Neuronal stem cell (in vitro differentiated cells): Measurements from ENCODE around the gene CHST15.

Experiments used
- DNase-seq: peaks from one replicate; pipeline ENCODE4 v3.0.0-alpha.2; 2013; ENCODE audit warnings: low spot score
- H2AFZ ChIP-seq: one replicate; pipeline ENCODE4 v1.6.1; 2013; ENCODE audit warnings: mild to moderate bottlenecking, low read length, inconsistent platforms
- H2AK5ac ChIP-seq: 2 replicates; pipeline ENCODE4 v1.6.1; 2013; ENCODE audit warnings: low read depth, mild to moderate bottlenecking, inconsistent platforms, low read length, moderate library complexity, mixed read lengths
- H2BK120ac ChIP-seq: 2 replicates; pipeline ENCODE4 v1.6.1; 2013; ENCODE audit warnings: low read depth, mild to moderate bottlenecking, inconsistent platforms, low read length, moderate library complexity, mixed read lengths
- H2BK12ac ChIP-seq: one replicate; pipeline ENCODE4 v1.6.1; 2013; ENCODE audit warnings: low read length, inconsistent platforms
- H2BK15ac ChIP-seq: 2 replicates; pipeline ENCODE4 v1.6.1; 2013; ENCODE audit warnings: mild to moderate bottlenecking, low read length, inconsistent platforms, mixed read lengths
- H2BK5ac ChIP-seq: one replicate; pipeline ENCODE4 v1.6.1; 2013; ENCODE audit warnings: inconsistent platforms, mild to moderate bottlenecking, low read length, moderate library complexity
- H3K14ac ChIP-seq: one replicate; pipeline ENCODE4 v1.6.1; 2013; ENCODE audit warnings: low read length, inconsistent platforms
- H3K18ac ChIP-seq: 2 replicates; pipeline ENCODE4 v1.6.1; 2013; ENCODE audit warnings: low read length, inconsistent platforms
- H3K23ac ChIP-seq: 2 replicates; pipeline ENCODE4 v1.6.1; 2013; ENCODE audit warnings: low read depth, mild to moderate bottlenecking, mixed read lengths, low read length, inconsistent platforms; ENCODE audit not compliant: poor library complexity
- H3K27ac ChIP-seq: replicated peaks from 3 replicates; pipeline ENCODE4 v1.5.1; 2013; ENCODE audit warnings: low read length, inconsistent platforms
- H3K27me3 ChIP-seq, 3 experiments: 2 replicates each; pipeline ENCODE4 v1.6.1; 2013; ENCODE audit warnings: low read length in 3 of 3, mild to moderate bottlenecking in 2 of 3, inconsistent platforms in 1 of 3, low read depth in 1 of 3, mixed read lengths in 1 of 3, moderate library complexity in 1 of 3; ENCODE audit not compliant: control insufficient read depth in 3 of 3, insufficient read depth in 3 of 3
- H3K36me3 ChIP-seq, 2 donors: replicated peaks in 1 of 2; 2 replicates each; pipeline ENCODE4 v1.6.1; 2013; ENCODE audit warnings: low read length in 2 of 2; ENCODE audit not compliant: control insufficient read depth in 2 of 2, insufficient read depth in 2 of 2
- H3K4ac ChIP-seq: 2 replicates; pipeline ENCODE4 v1.6.1; 2013; ENCODE audit warnings: inconsistent platforms, mild to moderate bottlenecking, low read length, moderate library complexity
- H3K4me1 ChIP-seq, 2 donors: 1 replicate in 1 of 2; 2 replicates in 1 of 2; pipeline ENCODE4 v1.6.1; 2013; ENCODE audit warnings: low read length in 2 of 2, low read depth in 1 of 2; ENCODE audit not compliant: control insufficient read depth in 2 of 2, insufficient read depth in 1 of 2
- H3K4me2 ChIP-seq: one replicate; pipeline ENCODE4 v1.6.1; 2013; ENCODE audit warnings: mild to moderate bottlenecking, low read length, inconsistent platforms; ENCODE audit not compliant: insufficient read depth, poor library complexity, severe bottlenecking
- H3K4me3 ChIP-seq, 2 donors: 2 replicates each; pipeline ENCODE4 v1.5.1; 2013; ENCODE audit warnings: low read length in 2 of 2, mild to moderate bottlenecking in 2 of 2, inconsistent platforms in 1 of 2, moderate library complexity in 1 of 2
- H3K79me1 ChIP-seq: one replicate; pipeline ENCODE4 v1.6.1; 2013; ENCODE audit warnings: low read depth, mild to moderate bottlenecking, inconsistent platforms, low read length, moderate library complexity
- H3K9ac ChIP-seq: one replicate; pipeline ENCODE4 v1.6.1; 2013; ENCODE audit warnings: mild to moderate bottlenecking, low read depth, low read length, inconsistent platforms; ENCODE audit not compliant: poor library complexity
- H3K9me3 ChIP-seq, 2 donors: replicated peaks in 1 of 2; 2 replicates each; pipeline versions ENCODE3 to v1.6.1; 2013; ENCODE audit warnings: low read length in 2 of 2, mild to moderate bottlenecking in 2 of 2, inconsistent platforms in 1 of 2, low read depth in 1 of 2, mixed read lengths in 1 of 2, moderate library complexity in 1 of 2; ENCODE audit not compliant: control insufficient read depth in 2 of 2, insufficient read depth in 1 of 2
- H4K8ac ChIP-seq: one replicate; pipeline ENCODE4 v1.6.1; 2013; ENCODE audit warnings: low read depth, mild to moderate bottlenecking, inconsistent platforms, low read length, moderate library complexity
- H4K91ac ChIP-seq: one replicate; pipeline ENCODE4 v1.6.1; 2013; ENCODE audit warnings: low read length, low read depth, mild to moderate bottlenecking, inconsistent platforms; ENCODE audit not compliant: poor library complexity
- WGBS, 2 donors: extraction: QIAGEN DNeasy Blood & Tissue Kit; methylation state at CpG; one replicate each; pipeline ENCODE4 v1.1.7; 2013; ENCODE audit warnings: missing lambda C conversion rate in 2 of 2, mixed read lengths in 1 of 2; ENCODE audit not compliant: insufficient read length in 2 of 2, insufficient replicate concordance in 1 of 2; ENCODE audit errors: extremely low coverage in 2 of 2; 5-methylcytosine and 5-hydroxymethylcytosine counted together

Gene CHST15

GRCh38 chr10:123974406-123974805 is 119.0 kb downstream of the CHST15 start:
- H2AK5ac ChIP-seq: no peak overlapping the region
- no peak overlapping the region for H2BK5ac ChIP-seq
- no peak overlapping the region for H2BK15ac ChIP-seq
- H3K27me3 ChIP-seq: peaks cover 6 to 48% (median 31%) of the 10 kb centered on the region in 3 experiments
- no peak overlapping the region for H3K4me2 ChIP-seq
- WGBS, 2 donors: no CpG with 5 or more reads among the region's 4 CpGs
- H2AFZ ChIP-seq: no peak overlapping the region
- no peaks in the 10 kb centered on the region for H3K36me3 ChIP-seq
- H3K14ac ChIP-seq: no peak overlapping the region
- DNase-seq: no peak
- no peak overlapping the region for H4K8ac ChIP-seq
- no peak overlapping the region for H3K27ac ChIP-seq
- H4K91ac ChIP-seq: no peak overlapping the region
- H3K9me3 ChIP-seq: peaks cover 0 to 3% of the 10 kb centered on the region in 2 donors
- H3K4ac ChIP-seq: no peak overlapping the region
- no peak overlapping the region for H3K9ac ChIP-seq
- no peak overlapping the region for H2BK12ac ChIP-seq
- peaks cover 0 to 5% of the 10 kb centered on the region in 2 donors for H3K4me1 ChIP-seq
- no peak overlapping the region for H3K23ac ChIP-seq
- peak overlapping the region in 1 of 2 donors; percentile 38 for H3K4me3 ChIP-seq
- H3K79me1 ChIP-seq: no peaks in the 10 kb centered on the region
- H2BK120ac ChIP-seq: no peak overlapping the region
- no peak overlapping the region for H3K18ac ChIP-seq

- H2BK12ac ChIP-seq: no peak overlapping the region
- H4K91ac ChIP-seq: no peak overlapping the region
- H3K9me3 ChIP-seq: peaks cover 0 to 3% of the 10 kb centered on the region in 2 donors
- H4K8ac ChIP-seq: no peak overlapping the region
- H3K18ac ChIP-seq: peak overlapping the region; percentile 41
- peak overlapping the region; percentile 75 for H2AFZ ChIP-seq
- H3K27me3 ChIP-seq: peaks cover 6 to 56% (median 33%) of the 10 kb centered on the region in 3 experiments
- DNase-seq: peak; percentile 32
- no peak overlapping the region for H3K9ac ChIP-seq
- H3K36me3 ChIP-seq: no peaks in the 10 kb centered on the region
- H3K4me2 ChIP-seq: peak overlapping the region; percentile 73
- WGBS, 2 donors: no CpG with 5 or more reads among the region's 62 CpGs
- H3K4me1 ChIP-seq: peaks cover 0 to 5% of the 10 kb centered on the region in 2 donors
- H2BK15ac ChIP-seq: no peak overlapping the region
- no peaks in the 10 kb centered on the region for H3K79me1 ChIP-seq
- no peak overlapping the region for H3K14ac ChIP-seq
- H2BK120ac ChIP-seq: no peak overlapping the region
- H2BK5ac ChIP-seq: no peak overlapping the region
- no peak overlapping the region for H3K27ac ChIP-seq
- H3K4me3 ChIP-seq: peak overlapping the region in 1 of 2 donors; percentile 71
- H3K23ac ChIP-seq: no peak overlapping the region
- H2AK5ac ChIP-seq: no peak overlapping the region
- no peak overlapping the region for H3K4ac ChIP-seq
Observed at GRCh38 chr10:123972481-123973401, 120.7 kb downstream of the CHST15 start.

- H2BK120ac ChIP-seq: no peak overlapping the region
Observed at GRCh38 chr10:123970927-123971286, 122.5 kb downstream of the CHST15 start.

GRCh38 chr10:123970207-123970926 is 123.0 kb downstream of the CHST15 start:
- Histone ChIP-seq H3K4me1 (peaks cover 0 to 5% of the 10 kb centered on the region in 2 donors), H3K27me3 (peaks cover 6 to 61% (median 33%) of the 10 kb centered on the region in 3 experiments), H2AK5ac (no peak overlapping the region), H3K4me3 (no peak overlapping the region), H3K27ac (no peak overlapping the region), H3K18ac (peak overlapping the region; percentile 32), H3K36me3 (no peaks in the 10 kb centered on the region), H3K4me2 (no peak overlapping the region), H3K4ac (no peak overlapping the region), H2BK15ac (no peak overlapping the region), H3K79me1 (no peaks in the 10 kb centered on the region), H2BK12ac (no peak overlapping the region), H2BK120ac (no peak overlapping the region), H3K23ac (peak overlapping the region; percentile 56), H4K8ac (no peak overlapping the region), H4K91ac (no peak overlapping the region), H3K14ac (no peak overlapping the region), H3K9me3 (peaks cover 0 to 3% of the 10 kb centered on the region in 2 donors), H2BK5ac (no peak overlapping the region), H3K9ac (no peak overlapping the region), H2AFZ (no peak overlapping the region)
- no CpG with 5 or more reads among the region's 25 CpGs for WGBS, 2 donors
- no peak for DNase-seq

More at GRCh38 chr10:123970927-123971286, 122.5 kb downstream of the CHST15 start:
- H2AFZ ChIP-seq: no peak overlapping the region
- no peak overlapping the region for H3K4ac ChIP-seq
- no peak overlapping the region for H3K14ac ChIP-seq
- H2BK12ac ChIP-seq: no peak overlapping the region
- no peak overlapping the region for H4K91ac ChIP-seq
- no peak overlapping the region for H2BK5ac ChIP-seq
- no peak overlapping the region for H3K18ac ChIP-seq
- 100% methylated on average over 1 to 2 of the region's 4 CpGs for whole genome bisulfite sequencing, 2 donors
- H3K27ac ChIP-seq: no peak overlapping the region
- H3K4me3 ChIP-seq: peak overlapping the region in 1 of 2 donors; percentile 63
- H3K9ac ChIP-seq: no peak overlapping the region
- H2AK5ac ChIP-seq: no peak overlapping the region
- no peaks in the 10 kb centered on the region for H3K36me3 ChIP-seq
- H3K9me3 ChIP-seq: peaks cover 0 to 3% of the 10 kb centered on the region in 2 donors
- no peak overlapping the region for H4K8ac ChIP-seq
- no peaks in the 10 kb centered on the region for H3K79me1 ChIP-seq
- H3K4me2 ChIP-seq: no peak overlapping the region
- no peak for DNase-seq
- H3K4me1 ChIP-seq: peaks cover 0 to 5% of the 10 kb centered on the region in 2 donors
- peaks cover 6 to 61% (median 33%) of the 10 kb centered on the region in 3 experiments for H3K27me3 ChIP-seq
- no peak overlapping the region for H3K23ac ChIP-seq
- H2BK15ac ChIP-seq: no peak overlapping the region
